Activated CD8-positive, alpha-beta memory T cell treated with anti-CD3 and anti-CD28 coated beads for 36 hours (primary cell): Measurements from ENCODE around the gene RHOT2. TPM values are rescaled to one million over a fixed set of nuclear protein-coding genes. Genes with fewer than 3 reads are reported as not detected.

Experiments
- CTCF ChIA-PET: fragments of 350-600 bp; sonication (Branson Sonifier 250); formaldehyde crosslinking; loops from one replicate; lab custom pipeline; 2021; ENCODE audit warnings: antibody characterized with exemption; lab: Charles Lee
- POLR2A ChIA-PET: fragments of 350-600 bp; sonication (Branson Sonifier 250); formaldehyde crosslinking; loops from one replicate; lab custom pipeline; 2021; ENCODE audit warnings: antibody characterized with exemption; lab: Charles Lee
- total RNA-seq, 2 experiments: library from RNA; stranded (reverse); gene quantifications; one replicate each; pipeline ENCODE4 v1.2.3, GENCODE V29; 2021

The RHOT2 gene
- total RNA-seq, 2 experiments from 2014 or later: 136 to 147 TPM

DNA sequence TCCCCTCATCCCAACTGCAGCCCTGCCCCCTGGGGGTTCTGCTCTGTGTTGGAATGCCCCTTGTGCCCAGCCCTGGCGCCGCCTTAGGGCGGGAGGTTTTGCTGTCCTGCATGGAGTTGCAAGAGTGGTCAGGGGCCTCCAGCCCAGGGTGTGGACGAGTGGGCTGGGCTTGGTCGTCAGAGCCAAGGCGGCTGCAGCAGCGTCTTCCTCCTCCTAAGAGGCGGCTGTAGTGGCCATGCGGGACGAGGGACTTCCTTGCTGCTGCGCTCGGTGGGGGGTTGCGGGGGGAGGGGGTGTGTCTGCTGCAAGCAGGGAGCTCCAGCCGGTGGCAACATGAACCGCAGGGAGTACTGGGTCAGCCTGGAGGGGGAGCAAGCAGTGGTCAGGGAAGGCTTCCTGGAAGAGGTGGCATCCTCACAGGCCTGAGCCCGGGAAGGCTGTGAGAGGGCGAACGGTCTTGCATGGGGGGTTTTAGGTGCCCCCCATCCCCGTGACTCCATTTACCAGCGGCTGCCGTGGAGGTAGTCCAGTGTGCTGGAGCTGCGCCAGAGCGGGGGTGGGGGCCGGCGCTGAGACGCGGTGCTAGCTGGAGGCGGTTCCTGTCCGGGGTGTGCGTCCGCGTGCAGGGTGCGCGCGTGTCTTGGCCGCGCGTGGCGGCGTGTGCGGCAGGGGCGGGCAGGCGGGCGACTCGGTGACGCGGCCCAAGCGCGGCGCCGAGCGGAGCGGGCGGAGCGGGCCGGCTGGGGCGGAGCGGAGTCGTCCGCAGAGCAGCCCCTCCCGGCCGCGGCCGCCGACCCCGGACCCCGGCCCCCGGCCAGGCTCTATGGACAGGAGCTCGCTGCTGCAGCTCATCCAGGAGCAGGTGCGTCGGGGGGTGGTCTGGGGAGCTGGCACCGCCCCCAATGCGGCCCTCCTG is 7.3 kb downstream of the RHOT2 start, which contains the start of gene RHBDL1:
TSS of gene RHBDL1 (plus strand) at position 704 of the 916 bp plus-strand sequence. CDS start at position 824, 120 bp downstream.
- POLR2A ChIA-PET: interaction anchor here (1.1 to 2.1 kb wide), 3 partner anchors 7 to 39 kb away, joined by 3 to 5 read pairs (median 4); partner anchors contain the start of genes METTL26, RHOT2 and WDR90
- CTCF ChIA-PET: interaction anchor here (0.8 to 6.1 kb wide), 3 partner anchors 7 to 46 kb away, joined by 3 to 25 read pairs (median 3); partner anchors contain the start of genes ANTKMT and RHOT2

DNA sequence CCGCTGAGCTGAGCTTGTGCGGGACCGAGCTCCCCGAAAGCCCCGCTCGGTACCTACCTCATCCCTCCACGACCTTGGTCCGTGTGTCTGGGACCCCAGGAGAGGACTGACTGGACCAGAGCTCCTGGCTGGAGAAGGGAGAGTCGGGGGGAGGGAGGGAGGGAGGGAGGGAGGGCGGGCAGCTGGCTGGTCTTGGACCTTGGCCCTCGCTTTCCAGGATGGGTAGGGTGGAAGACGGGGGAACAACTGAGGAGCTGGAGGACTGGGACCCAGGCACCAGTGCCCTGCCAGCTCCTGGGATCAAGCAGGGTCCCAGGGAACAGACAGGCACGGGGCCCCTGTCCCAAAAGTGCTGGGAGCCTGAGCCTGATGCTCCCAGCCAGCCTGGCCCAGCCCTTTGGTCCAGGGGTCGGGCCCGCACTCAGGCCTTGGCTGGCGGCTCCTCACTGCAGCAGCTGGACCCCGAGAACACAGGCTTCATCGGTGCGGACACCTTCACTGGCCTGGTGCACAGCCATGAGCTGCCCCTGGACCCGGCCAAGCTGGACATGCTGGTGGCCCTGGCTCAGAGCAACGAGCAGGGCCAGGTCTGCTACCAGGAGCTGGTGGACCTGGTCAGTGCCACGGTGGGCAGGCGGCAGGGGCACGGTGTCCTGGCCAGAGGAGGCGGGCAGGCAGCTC is 8.1 kb downstream of the RHOT2 start:
- CTCF ChIA-PET: interaction anchor here (0.5 to 6.1 kb wide), 4 partner anchors 8 to 131 kb away, joined by 3 to 25 read pairs (median 4); partner anchors contain the start of genes ANTKMT and RHOT2

DNA sequence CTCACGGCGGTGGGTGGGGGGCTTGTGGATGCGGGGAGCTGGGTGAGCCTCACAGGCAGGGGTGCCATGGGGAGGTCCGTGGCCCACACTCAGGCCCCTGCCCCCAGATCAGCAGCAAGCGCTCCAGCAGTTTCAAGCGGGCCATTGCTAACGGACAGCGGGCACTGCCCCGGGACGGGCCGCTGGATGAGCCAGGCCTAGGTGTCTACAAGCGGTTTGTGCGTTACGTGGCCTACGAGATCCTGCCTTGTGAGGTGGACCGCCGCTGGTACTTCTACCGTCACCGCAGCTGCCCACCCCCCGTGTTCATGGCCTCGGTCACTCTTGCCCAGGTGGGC is 8.6 kb downstream of the RHOT2 start:
- ChIA-PET POLR2A (interaction anchor here (0.6 to 2.1 kb wide), 2 partner anchors 8 to 301 kb away, joined by 3 to 5 read pairs; partner anchors contain the start of gene RHOT2), CTCF (interaction anchor here (0.5 to 6.1 kb wide), 2 partner anchors 9 to 131 kb away, joined by 4 to 25 read pairs; partner anchors contain the start of gene RHOT2)

More for the DNA sequence above, 8.1 kb downstream of the RHOT2 start:
- POLR2A ChIA-PET: interaction anchor here (0.6 to 2.1 kb wide), 4 partner anchors 8 to 300 kb away, joined by 3 to 5 read pairs (median 4); partner anchors contain the start of genes METTL26, RHOT2 and WDR90

DNA sequence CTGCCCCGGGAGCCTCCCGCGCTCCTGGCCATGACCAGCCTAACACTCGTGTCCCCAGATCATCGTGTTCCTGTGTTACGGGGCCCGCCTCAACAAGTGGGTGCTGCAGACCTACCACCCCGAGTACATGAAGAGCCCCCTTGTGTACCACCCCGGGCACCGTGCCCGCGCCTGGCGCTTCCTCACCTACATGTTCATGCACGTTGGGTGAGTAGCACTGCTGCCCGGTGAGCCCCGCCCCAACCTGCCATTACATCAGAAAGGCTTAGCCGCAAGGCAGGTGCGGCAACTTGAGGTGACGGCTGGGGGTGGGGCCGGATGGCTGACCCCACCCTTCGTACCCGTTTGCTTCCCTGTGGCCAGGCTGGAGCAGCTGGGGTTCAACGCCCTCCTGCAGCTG is 9.0 kb downstream of the RHOT2 start:
- POLR2A ChIA-PET: interaction anchor here (0.6 to 2.1 kb wide), 2 partner anchors 9 to 301 kb away, joined by 3 to 5 read pairs; partner anchors contain the start of gene RHOT2

DNA sequence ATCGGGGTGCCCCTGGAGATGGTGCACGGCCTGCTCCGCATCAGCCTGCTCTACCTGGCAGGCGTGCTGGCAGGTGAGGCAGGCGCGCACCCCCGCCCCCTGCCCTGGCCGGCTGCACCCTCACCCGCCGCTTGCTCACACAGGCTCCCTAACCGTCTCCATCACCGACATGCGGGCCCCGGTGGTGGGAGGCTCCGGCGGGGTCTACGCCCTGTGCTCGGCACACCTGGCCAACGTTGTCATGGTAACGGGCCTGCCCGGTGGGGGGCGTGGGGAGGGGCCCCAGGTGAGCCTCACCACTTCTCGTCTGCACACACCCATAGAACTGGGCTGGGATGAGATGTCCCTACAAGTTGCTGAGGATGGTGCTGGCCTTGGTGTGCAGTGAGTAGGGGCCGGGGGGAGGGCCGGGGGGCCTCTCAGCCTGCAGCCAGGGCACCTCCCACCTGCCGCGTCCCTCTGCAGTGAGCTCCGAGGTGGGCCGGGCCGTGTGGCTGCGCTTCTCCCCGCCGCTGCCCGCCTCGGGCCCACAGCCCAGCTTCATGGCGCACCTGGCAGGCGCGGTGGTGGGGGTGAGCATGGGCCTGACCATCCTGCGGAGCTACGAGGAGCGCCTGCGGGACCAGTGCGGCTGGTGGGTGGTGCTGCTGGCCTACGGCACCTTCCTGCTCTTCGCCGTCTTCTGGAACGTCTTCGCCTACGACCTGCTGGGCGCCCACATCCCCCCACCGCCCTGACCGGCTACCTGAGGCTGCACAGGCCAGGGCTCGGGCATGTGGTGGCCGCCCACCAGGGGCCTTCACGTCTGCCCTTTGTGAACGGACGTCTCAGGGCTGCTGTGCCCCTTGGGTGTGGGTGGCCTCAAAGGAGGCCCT is 9.6 kb downstream of the RHOT2 start:
- ChIA-PET POLR2A (interaction anchor here (2.1 kb wide), 1 partner anchor 9 kb away, joined by 5 read pairs; the partner anchor contains the start of gene RHOT2), CTCF (interaction anchor here (6.1 kb wide), 1 partner anchor 10 kb away, joined by 25 read pairs; the partner anchor contains the start of gene RHOT2)

More for the DNA sequence above, 9.0 kb downstream of the RHOT2 start:
- CTCF ChIA-PET: interaction anchor here (0.5 to 6.1 kb wide), 2 partner anchors 9 to 130 kb away, joined by 4 to 25 read pairs; partner anchors contain the start of gene RHOT2

DNA sequence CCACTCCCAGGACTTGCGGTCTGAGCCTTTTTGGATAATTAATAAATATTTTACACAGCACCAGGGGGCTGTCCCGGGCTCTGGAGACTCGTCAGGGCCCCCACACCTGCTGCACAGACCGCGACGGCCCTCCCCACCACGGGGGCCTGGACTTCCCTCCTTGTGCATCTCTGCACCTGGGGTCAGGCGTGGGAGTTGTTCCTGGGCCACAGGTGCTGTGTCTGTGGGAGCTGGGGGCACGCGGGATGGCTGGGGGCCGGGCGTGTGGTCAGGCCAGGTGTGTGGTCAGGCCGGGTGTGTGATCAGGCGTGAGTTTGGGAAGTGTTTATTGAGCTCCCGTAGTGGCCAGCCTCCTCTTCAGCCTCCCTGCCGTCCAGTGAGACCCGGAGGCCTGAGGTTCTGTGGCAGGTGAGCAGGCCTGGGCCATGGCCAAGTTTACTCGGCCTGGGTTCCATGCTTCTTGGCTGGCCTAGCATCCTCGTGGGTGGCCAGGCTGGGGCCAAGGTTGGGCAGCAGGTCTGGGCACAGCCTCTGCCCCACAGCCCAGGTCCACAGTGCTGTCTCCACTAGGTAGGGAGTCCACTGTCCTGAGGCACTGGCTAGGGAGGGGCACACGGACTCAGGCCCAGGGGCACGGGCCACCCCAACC is 10.4 kb downstream of the RHOT2 start:
- CTCF ChIA-PET: interaction anchor here (6.1 kb wide), 1 partner anchor 10 kb away, joined by 25 read pairs; the partner anchor contains the start of gene RHOT2
- POLR2A ChIA-PET: interaction anchor here (1.0 to 1.2 kb wide), 2 partner anchors 42 to 43 kb away, joined by 3 read pairs; partner anchors contain the start of genes ANTKMT and METTL26

DNA sequence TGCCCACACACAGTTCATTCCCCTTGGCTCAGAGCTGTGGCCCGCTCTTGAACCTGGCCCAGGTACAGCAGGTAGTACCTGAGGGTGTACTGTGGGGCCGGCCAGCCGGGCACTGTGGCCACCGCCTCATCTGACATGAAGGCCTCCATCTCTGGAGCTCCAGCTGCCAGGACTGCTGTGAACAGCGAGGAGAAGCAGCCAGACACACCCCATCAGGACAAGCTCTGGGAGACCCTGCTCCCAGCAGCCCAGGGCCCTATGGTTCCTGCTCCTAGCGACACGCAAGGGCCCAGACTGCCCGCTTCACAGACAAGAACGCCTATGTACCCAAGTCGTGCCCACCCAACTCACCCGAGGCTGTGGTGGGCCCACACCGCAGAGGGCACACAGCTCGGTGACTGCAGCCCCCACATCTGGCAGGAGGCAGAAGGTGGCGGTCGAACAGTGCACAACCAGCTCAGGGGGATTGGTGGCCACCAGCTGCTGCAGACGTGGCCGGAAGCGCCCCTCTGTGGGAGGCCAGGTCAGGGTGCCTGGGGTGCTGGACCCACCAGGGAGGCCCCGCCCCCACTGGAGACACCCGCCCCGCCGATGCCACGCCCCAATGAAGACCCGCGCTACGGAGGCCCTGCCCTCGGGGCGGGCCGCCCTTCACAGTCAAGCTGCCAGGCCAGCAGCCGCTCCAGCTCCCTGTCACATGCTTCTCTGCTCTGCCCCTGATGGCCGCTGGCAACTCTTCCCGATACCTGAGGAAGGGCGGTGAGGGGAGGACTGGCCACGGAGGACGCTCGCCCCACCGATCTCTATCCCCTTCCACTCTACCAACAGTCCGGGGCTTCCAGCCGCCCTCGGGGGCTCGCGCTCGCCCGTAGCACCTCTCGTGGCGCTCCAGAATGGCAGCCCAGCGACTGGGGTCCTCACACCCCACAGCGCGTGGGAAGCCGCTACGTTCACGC is 11.2 kb downstream of the RHOT2 start:
- ChIA-PET CTCF (interaction anchor here (0.7 to 6.1 kb wide), 2 partner anchors 11 to 34 kb away, joined by 3 to 25 read pairs; partner anchors contain the start of gene RHOT2), POLR2A (interaction anchor here (0.7 to 1.2 kb wide), 4 partner anchors 10 to 43 kb away, joined by 3 to 5 read pairs (median 3); partner anchors contain the start of genes ANTKMT and METTL26)

DNA sequence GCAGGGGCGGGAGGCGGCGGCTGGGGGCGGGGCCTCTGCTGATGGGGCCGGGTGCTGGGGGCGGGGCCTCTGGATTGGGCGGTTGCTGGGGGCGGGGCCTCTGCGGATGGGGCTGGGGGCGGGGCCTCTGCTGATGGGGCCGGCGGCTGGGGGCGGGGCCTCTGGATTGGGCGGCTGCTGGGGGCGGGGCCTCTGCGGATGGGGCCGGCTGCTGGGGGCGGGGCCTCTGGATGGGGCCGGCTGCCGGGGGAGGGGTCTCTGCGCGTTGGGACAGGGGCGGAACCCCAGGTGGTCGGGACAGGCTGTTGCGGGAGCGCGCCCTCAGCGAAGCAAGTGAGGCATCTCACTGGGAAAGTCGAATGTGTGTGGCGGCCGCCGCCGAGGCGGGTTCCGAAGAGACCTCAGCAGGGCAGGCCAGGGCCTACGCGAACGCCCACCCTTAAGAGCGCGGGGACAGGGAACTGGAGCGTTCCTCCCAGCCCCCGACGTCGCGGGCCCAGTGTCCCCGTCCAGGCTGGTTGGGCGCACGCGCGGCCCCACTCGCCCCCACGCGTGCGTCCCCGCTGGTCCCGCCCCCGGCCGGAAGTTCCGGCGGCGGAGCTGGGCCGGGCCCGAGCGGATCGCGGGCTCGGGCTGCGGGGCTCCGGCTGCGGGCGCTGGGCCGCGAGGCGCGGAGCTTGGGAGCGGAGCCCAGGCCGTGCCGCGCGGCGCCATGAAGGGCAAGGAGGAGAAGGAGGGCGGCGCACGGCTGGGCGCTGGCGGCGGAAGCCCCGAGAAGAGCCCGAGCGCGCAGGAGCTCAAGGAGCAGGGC is 12.1 kb downstream of the RHOT2 start, which contains the start of gene STUB1:
TSS of gene STUB1 (plus strand) at position 597 of the 811 bp plus-strand sequence. CDS start at position 713, 116 bp downstream.
- ChIA-PET CTCF (interaction anchor here (1.4 to 6.1 kb wide), 4 partner anchors 12 to 105 kb away, joined by 4 to 25 read pairs (median 4); partner anchors contain the start of genes METTL26 and RHOT2), POLR2A (interaction anchor here (1.0 to 1.3 kb wide), 4 partner anchors 10 to 44 kb away, joined by 3 to 4 read pairs (median 4); partner anchors contain the start of genes ANTKMT and METTL26)

DNA sequence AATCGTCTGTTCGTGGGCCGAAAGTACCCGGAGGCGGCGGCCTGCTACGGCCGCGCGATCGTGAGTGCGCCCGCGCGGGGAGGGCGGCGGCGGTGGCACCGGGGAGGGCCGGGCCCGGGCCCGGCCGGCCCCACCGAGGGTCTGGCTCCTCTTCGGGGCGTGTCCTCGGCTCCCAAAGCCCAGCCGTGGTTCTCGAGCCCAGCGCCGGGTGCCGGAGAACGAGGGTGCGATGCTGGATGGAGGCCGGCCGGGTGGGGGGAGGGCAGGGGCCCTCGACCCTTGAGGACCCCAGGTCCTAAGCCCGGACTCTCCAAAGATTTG is 12.7 kb downstream of the RHOT2 start:
- ChIA-PET CTCF (interaction anchor here (1.2 to 6.1 kb wide), 5 partner anchors 9 to 105 kb away, joined by 4 to 25 read pairs (median 5); partner anchors contain the start of genes METTL26, RHOT2 and WDR24), POLR2A (interaction anchor here (1.0 to 1.3 kb wide), 2 partner anchors 9 to 44 kb away, joined by 4 read pairs; partner anchors contain the start of gene METTL26)

DNA sequence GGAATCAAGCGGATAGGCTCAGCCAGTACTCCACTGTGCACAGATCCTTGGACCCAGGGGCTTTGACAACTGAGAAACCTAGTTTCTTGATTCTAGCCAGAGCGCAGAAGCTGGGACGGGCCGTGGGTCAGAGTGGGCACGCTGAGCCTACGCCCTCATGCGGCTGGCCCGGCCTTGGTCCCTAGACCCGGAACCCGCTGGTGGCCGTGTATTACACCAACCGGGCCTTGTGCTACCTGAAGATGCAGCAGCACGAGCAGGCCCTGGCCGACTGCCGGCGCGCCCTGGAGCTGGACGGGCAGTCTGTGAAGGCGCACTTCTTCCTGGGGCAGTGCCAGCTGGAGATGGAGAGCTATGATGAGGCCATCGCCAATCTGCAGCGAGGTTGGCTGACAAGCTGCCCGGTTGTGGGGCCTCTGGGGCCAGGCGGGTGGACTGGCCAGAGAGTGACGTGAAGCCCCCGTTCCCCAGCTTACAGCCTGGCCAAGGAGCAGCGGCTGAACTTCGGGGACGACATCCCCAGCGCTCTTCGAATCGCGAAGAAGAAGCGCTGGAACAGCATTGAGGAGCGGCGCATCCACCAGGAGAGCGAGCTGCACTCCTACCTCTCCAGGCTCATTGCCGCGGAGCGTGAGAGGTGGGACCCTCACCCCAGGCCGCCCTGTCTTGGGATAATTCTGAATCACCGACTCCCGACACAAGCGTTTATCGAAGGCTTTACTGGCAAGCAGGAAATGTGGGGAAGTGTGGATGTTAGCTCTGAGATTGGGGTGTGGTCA is 13.2 kb downstream of the RHOT2 start:
- POLR2A ChIA-PET: interaction anchor here (0.6 to 1.3 kb wide), 2 partner anchors 8 to 122 kb away, joined by 3 to 4 read pairs; no protein-coding TSS in a partner anchor
- CTCF ChIA-PET: interaction anchor here (1.2 to 6.1 kb wide), 5 partner anchors 9 to 104 kb away, joined by 4 to 25 read pairs (median 5); partner anchors contain the start of genes METTL26, RHOT2 and WDR24

DNA sequence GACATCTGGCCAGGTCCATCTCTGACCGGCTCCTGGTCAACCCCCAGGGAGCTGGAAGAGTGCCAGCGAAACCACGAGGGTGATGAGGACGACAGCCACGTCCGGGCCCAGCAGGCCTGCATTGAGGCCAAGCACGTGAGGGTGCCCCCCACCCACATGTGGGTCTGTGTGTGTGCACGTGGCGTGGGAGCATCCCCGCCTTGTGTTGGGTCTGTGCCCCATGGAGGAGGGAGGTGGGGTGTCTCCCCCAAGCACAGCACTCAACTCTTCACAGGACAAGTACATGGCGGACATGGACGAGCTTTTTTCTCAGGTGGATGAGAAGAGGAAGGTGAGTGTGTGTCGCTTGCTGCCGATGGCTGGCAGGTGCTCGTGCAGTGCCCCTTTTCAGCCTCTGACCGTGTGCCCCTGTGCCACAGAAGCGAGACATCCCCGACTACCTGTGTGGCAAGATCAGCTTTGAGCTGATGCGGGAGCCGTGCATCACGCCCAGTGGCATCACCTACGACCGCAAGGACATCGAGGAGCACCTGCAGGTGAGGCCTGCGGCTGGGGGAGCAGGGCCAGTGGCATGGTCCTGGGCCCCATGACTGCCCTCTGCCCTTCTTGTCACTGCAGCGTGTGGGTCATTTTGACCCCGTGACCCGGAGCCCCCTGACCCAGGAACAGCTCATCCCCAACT is 14.0 kb downstream of the RHOT2 start:
- ChIA-PET POLR2A (interaction anchor here (0.6 to 1.0 kb wide), 2 partner anchors 33 to 122 kb away, joined by 3 read pairs; partner anchors contain the start of gene WDR90), CTCF (interaction anchor here (1.0 to 6.1 kb wide), 5 partner anchors 8 to 46 kb away, joined by 3 to 25 read pairs (median 5); partner anchors contain the start of genes METTL26, RHOT2 and WDR24)

DNA sequence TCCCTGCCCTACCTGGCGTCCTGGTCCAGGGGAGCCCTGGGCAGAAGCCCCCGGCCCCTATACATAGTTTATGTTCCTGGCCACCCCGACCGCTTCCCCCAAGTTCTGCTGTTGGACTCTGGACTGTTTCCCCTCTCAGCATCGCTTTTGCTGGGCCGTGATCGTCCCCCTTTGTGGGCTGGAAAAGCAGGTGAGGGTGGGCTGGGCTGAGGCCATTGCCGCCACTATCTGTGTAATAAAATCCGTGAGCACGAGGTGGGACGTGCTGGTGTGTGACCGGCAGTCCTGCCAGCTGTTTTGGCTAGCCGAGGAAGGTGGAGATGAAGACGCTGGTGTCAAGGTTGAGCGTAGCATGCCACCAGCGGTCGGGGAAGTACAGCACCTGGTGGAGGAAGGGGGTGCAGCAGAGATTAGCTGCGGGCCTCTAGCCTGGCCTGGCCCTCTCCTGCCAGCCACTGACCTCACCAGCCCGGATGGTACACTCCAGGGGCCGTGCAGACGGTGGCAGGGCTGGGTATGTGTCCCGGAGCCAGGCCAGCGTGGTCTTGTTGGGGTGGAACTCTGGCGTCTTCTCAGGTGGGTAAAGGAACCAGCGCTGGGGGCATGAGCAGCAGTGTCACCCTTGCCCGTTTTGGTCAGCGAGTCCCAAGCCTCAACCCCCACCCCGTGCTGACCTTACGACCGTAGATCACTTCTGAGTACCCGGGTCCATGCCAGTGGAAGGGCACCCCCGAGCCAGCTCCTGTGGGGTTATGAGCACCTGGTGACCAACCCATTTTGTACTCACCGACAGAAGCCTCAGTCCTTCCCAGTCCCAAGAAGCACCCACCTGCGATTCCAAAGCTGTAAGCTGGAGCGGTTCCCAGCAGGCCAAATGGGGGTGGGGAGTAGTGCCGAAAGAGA is 14.8 kb downstream of the RHOT2 start:
- ChIA-PET POLR2A (interaction anchor here (0.6 to 1.0 kb wide), 2 partner anchors 34 to 37 kb away, joined by 3 read pairs; partner anchors contain the start of gene WDR90), CTCF (interaction anchor here (1.0 to 1.7 kb wide), 3 partner anchors 13 to 21 kb away, joined by 3 to 4 read pairs (median 3); partner anchors contain the start of gene RHOT2)
